ENCODE data around the gene LIMK2. TPM values are rescaled to one million over a fixed set of nuclear protein-coding genes. Genes with fewer than 3 reads are reported as not detected.

The LIMK2 gene
- total and polyA plus RNA-seq, 9 of the 15 experiments (the other 6 are each of a cell fraction or from before 2014, with no cell fraction given), result 1.1 to 14.5 (median 8.5) TPM

- TF ChIP-seq, protein P1, sequence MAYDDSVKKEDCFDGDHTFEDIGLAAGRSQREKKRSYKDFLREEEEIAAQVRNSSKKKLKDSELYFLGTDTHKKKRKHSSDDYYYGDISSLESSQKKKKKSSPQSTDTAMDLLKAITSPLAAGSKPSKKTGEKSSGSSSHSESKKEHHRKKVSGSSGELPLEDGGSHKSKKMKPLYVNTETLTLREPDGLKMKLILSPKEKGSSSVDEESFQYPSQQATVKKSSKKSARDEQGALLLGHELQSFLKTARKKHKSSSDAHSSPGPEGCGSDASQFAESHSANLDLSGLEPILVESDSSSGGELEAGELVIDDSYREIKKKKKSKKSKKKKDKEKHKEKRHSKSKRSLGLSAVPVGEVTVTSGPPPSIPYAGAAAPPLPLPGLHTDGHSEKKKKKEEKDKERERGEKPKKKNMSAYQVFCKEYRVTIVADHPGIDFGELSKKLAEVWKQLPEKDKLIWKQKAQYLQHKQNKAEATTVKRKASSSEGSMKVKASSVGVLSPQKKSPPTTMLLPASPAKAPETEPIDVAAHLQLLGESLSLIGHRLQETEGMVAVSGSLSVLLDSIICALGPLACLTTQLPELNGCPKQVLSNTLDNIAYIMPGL (CRISPR knock-in tag; IDR thresholded peaks at IDR 0.05), result no peak
- TF ChIP-seq CEBPG (CRISPR knock-in tag; IDR thresholded peaks at IDR 0.05) (no peak), CEBPG (tag; conservative IDR thresholded peaks at IDR 0.05 in 1 of 2, IDR thresholded peaks at IDR 0.05 in 1 of 2) (peak in 1 of 2 experiments; percentile 38; a peak in 1 of 4 replicates), CBX5 (IDR thresholded peaks at IDR 0.05; ENCODE audit: borderline replicate concordance, low read depth) (no peak), ZNF77 (CRISPR knock-in tag; IDR thresholded peaks at IDR 0.05) (no peak), RAD21 (CRISPR knock-in tag; conservative IDR thresholded peaks at IDR 0.05 in 1 of 2, IDR thresholded peaks at IDR 0.05 in 1 of 2) (peak in 1 of 2 experiments; percentile 61; a peak in 2 of 4 replicates)
- TF ChIP-seq, protein P2, sequence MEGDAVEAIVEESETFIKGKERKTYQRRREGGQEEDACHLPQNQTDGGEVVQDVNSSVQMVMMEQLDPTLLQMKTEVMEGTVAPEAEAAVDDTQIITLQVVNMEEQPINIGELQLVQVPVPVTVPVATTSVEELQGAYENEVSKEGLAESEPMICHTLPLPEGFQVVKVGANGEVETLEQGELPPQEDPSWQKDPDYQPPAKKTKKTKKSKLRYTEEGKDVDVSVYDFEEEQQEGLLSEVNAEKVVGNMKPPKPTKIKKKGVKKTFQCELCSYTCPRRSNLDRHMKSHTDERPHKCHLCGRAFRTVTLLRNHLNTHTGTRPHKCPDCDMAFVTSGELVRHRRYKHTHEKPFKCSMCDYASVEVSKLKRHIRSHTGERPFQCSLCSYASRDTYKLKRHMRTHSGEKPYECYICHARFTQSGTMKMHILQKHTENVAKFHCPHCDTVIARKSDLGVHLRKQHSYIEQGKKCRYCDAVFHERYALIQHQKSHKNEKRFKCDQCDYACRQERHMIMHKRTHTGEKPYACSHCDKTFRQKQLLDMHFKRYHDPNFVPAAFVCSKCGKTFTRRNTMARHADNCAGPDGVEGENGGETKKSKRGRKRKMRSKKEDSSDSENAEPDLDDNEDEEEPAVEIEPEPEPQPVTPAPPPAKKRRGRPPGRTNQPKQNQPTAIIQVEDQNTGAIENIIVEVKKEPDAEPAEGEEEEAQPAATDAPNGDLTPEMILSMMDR (IDR thresholded peaks at IDR 0.05 in 2 of 3, conservative IDR thresholded peaks at IDR 0.05 in 1 of 3; ENCODE audit: insufficient read depth in 2 of 3, low read depth in 1 of 3, low read length in 3 of 3), result peak; percentile 56 to 67 (median 64)
- TF ChIP-seq, protein P3, sequence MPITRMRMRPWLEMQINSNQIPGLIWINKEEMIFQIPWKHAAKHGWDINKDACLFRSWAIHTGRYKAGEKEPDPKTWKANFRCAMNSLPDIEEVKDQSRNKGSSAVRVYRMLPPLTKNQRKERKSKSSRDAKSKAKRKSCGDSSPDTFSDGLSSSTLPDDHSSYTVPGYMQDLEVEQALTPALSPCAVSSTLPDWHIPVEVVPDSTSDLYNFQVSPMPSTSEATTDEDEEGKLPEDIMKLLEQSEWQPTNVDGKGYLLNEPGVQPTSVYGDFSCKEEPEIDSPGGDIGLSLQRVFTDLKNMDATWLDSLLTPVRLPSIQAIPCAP (CRISPR knock-in tag; IDR thresholded peaks at IDR 0.05; ENCODE audit: borderline replicate concordance), result no peak
- TF ChIP-seq, protein P4, sequence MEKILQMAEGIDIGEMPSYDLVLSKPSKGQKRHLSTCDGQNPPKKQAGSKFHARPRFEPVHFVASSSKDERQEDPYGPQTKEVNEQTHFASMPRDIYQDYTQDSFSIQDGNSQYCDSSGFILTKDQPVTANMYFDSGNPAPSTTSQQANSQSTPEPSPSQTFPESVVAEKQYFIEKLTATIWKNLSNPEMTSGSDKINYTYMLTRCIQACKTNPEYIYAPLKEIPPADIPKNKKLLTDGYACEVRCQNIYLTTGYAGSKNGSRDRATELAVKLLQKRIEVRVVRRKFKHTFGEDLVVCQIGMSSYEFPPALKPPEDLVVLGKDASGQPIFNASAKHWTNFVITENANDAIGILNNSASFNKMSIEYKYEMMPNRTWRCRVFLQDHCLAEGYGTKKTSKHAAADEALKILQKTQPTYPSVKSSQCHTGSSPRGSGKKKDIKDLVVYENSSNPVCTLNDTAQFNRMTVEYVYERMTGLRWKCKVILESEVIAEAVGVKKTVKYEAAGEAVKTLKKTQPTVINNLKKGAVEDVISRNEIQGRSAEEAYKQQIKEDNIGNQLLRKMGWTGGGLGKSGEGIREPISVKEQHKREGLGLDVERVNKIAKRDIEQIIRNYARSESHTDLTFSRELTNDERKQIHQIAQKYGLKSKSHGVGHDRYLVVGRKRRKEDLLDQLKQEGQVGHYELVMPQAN (IDR thresholded peaks at IDR 0.05; ENCODE audit: borderline replicate concordance), result no peak
Observed at GRCh38 chr22:31272522-31273446, 60.7 kb downstream of the LIMK2 start (continued).

Measured in K562 (cell line).